ENCODE measurements around the gene PIK3CB.

GRCh38 chr3:138724443-138724842 lies 110.3 kb downstream of the PIK3CB start:
- TF ChIP-seq CTCF (IDR thresholded peaks at IDR 0.05; ENCODE audit: poor library complexity) (no peak), EZH2phosphoT487 (IDR thresholded peaks at IDR 0.05; ENCODE audit: low read depth, severe bottlenecking, unreplicated experiment) (no peak), EZH2 (IDR thresholded peaks at IDR 0.05; ENCODE audit: borderline replicate concordance) (no peak)

Data from hepatocyte (in vitro differentiated cells).